ENCODE data around the gene JAZF1. TPM values are rescaled to one million over a fixed set of nuclear protein-coding genes. Genes with fewer than 3 reads are reported as not detected.
"Not testable (repeated sequence)": the region's sequence is repeated elsewhere in the genome, so short reads cannot be mapped to it uniquely, and the experiment has no call there.

The JAZF1 gene
- total RNA-seq, 1 donor from 2014 or later: 0.96 TPM

GRCh38 chr7:28018446-28018845 lies 162.1 kb downstream of the JAZF1 start:
- Histone ChIP-seq H3K36me3 (ENCODE audit: control insufficient read depth, insufficient read depth, low read length) (no peaks in the 10 kb centered on the region), H3K27me3 (ENCODE audit: control insufficient read depth, insufficient read depth, low read length) (no peaks in the 10 kb centered on the region), H3K4me3 (ENCODE audit: low read depth, low read length) (no peak overlapping the region)
- no peak for DNase-seq (ENCODE audit: low read depth)
- TF ChIP-seq CTCF (IDR thresholded peaks at IDR 0.05; ENCODE audit: insufficient read depth, low read length, poor library complexity, severe bottlenecking): no peak

DNA sequence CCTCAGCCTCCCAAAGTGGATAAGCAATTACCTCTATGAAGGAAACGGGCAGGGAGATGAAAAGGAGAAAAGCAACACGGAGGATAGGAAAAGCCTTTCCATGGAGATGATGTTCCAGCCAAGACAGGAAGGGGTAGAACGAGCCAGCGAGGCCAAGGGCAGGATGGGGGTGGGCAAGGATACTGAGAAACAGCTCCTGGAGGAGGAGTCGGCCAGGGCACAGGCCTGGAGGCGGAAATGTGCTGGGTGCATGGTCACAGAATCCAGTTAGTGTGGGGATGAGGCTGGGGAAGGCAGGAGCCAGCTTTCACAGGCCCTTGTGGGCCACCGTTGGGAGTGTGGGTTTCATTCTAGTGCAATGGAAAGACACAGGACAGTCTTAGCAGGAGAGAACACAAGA lies 162.6 kb downstream of the JAZF1 start:
- DNase-seq (ENCODE audit: low read depth): no peak
- TF ChIP-seq CTCF (IDR thresholded peaks at IDR 0.05; ENCODE audit: insufficient read depth, low read length, poor library complexity, severe bottlenecking): no peak
- no peaks in the 10 kb centered on the region for H3K27me3 ChIP-seq (ENCODE audit: control insufficient read depth, insufficient read depth, low read length)
- H3K4me3 ChIP-seq (ENCODE audit: low read depth, low read length): no peak overlapping the region
- H3K36me3 ChIP-seq (ENCODE audit: control insufficient read depth, insufficient read depth, low read length): no peaks in the 10 kb centered on the region

DNA sequence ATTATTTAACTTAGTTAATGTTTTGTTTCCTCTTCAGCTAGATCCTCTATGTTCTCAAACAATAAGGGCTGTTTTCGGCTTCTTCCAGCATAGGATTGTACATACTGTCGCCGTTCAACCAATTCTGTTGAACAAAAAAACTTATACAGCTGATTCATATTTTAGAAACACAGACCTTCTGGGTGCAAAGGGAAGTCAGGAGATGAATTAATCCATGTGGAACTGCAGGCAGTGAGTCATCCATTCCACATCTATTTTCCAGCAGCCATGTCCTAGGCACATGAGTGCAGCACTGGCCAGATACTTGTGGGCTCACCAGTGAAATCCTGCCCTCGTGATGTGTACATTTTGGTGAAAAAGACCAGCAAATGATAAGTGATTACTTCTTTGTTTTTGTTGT lies 163.2 kb downstream of the JAZF1 start:
- Histone ChIP-seq H3K4me3 (ENCODE audit: low read depth, low read length) (no peak overlapping the region), H3K36me3 (ENCODE audit: control insufficient read depth, insufficient read depth, low read length) (no peaks in the 10 kb centered on the region), H3K27me3 (ENCODE audit: control insufficient read depth, insufficient read depth, low read length) (no peaks in the 10 kb centered on the region)
- TF ChIP-seq CTCF (IDR thresholded peaks at IDR 0.05; ENCODE audit: insufficient read depth, low read length, poor library complexity, severe bottlenecking): no peak
- DNase-seq (ENCODE audit: low read depth): no peak

GRCh38 chr7:28016297-28016696 lies 164.3 kb downstream of the JAZF1 start:
- H3K36me3 ChIP-seq (ENCODE audit: control insufficient read depth, insufficient read depth, low read length): no peaks in the 10 kb centered on the region
- H3K27me3 ChIP-seq (ENCODE audit: control insufficient read depth, insufficient read depth, low read length): no peaks in the 10 kb centered on the region
- DNase-seq (ENCODE audit: low read depth): no peak
- TF ChIP-seq CTCF (IDR thresholded peaks at IDR 0.05; ENCODE audit: insufficient read depth, low read length, poor library complexity, severe bottlenecking): no peak
- no peak overlapping the region for H3K4me3 ChIP-seq (ENCODE audit: low read depth, low read length)

DNA sequence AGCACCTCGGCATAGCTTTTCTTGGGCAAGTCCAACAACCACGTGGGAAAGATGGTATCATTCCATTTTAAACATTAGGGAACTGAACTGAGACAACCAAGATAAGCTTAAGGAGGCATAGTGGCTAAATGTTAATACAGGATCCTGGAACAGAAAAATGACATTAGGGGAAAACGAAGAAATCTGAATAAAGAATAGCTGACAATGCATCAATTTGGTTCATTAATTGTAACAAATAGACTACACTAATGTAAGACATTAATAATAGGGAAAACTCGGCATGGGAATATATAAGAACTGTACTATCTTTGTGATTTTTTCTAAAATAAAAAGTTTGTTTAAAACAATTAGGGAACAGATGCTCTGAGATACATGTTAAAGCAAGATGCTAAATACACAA lies 165.4 kb downstream of the JAZF1 start:
- TF ChIP-seq CTCF (IDR thresholded peaks at IDR 0.05; ENCODE audit: insufficient read depth, low read length, poor library complexity, severe bottlenecking): no peak
- Histone ChIP-seq H3K36me3 (ENCODE audit: control insufficient read depth, insufficient read depth, low read length) (no peaks in the 10 kb centered on the region), H3K4me3 (ENCODE audit: low read depth, low read length) (no peak overlapping the region), H3K27me3 (ENCODE audit: control insufficient read depth, insufficient read depth, low read length) (no peaks in the 10 kb centered on the region)
- DNase-seq (ENCODE audit: low read depth): no peak

DNA sequence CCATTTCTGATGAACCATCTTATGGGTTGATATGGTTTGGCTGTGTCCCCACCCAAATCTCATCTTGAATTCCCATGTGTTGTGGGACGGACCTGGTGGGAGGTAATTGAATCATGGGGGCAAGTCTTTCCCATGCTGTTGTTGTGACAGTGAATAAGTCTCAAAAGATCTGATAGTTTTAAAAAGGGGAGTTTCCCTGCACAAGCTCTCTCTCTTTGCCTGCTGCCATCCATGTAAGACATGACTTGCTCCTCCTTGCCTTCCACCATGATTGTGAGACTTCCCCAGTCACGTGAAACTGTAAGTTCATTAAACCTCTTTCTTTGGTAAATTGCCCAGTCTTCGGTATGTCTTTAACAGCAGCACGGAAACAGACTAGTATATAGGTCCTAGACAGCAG lies 166.3 kb downstream of the JAZF1 start:
- H3K4me3 ChIP-seq (ENCODE audit: low read depth, low read length); DNase-seq (ENCODE audit: low read depth); H3K27me3 ChIP-seq (ENCODE audit: control insufficient read depth, insufficient read depth, low read length); H3K36me3 ChIP-seq (ENCODE audit: control insufficient read depth, insufficient read depth, low read length): not testable (repeated sequence)
